Hepatocyte (in vitro differentiated cells): ENCODE measurements around the gene MEIOSIN. TPM values are rescaled to one million over a fixed set of nuclear protein-coding genes. Genes with fewer than 3 reads are reported as not detected.

Experiments used
- DNase-seq: peaks from one replicate; pipeline ENCODE4 v3.0.0-alpha.2; 2016; ENCODE audit warnings: low spot score
- H2AFZ ChIP-seq: fragments of 200-600 bp; sonication (generic); 2 replicates; pipeline ENCODE4 v1.6.0; 2016; ENCODE audit warnings: antibody characterized with exemption, mild to moderate bottlenecking
- H3K27ac ChIP-seq: fragments of 200-600 bp; sonication (generic); 2 replicates; pipeline ENCODE4 v1.5.1; 2016; ENCODE audit warnings: mild to moderate bottlenecking
- H3K27me3 ChIP-seq: fragments of 200-600 bp; sonication (generic); 2 replicates; pipeline ENCODE4 v1.6.1; 2016
- H3K36me3 ChIP-seq: fragments of 200-600 bp; sonication (generic); replicated peaks from 2 replicates; pipeline ENCODE4 v1.5.1; 2016; ENCODE audit warnings: low read depth; ENCODE audit not compliant: insufficient read depth
- H3K4me1 ChIP-seq: fragments of 200-600 bp; sonication (generic); 2 replicates; pipeline ENCODE4 v1.5.1; 2016; ENCODE audit warnings: mild to moderate bottlenecking, moderate library complexity; ENCODE audit not compliant: insufficient read depth
- H3K4me2 ChIP-seq: fragments of 200-600 bp; sonication (generic); 2 replicates; pipeline ENCODE4 v1.6.0; 2016
- H3K4me3 ChIP-seq: fragments of 200-600 bp; sonication (generic); 2 replicates; pipeline ENCODE4 v1.5.1; 2016; ENCODE audit warnings: mild to moderate bottlenecking
- H3K79me2 ChIP-seq: fragments of 200-600 bp; sonication (generic); 2 replicates; pipeline ENCODE4 v1.6.0; 2017; ENCODE audit warnings: mild to moderate bottlenecking
- H3K9me2 ChIP-seq: fragments of 200-600 bp; sonication (generic); replicated peaks from 2 replicates; pipeline ENCODE4 v1.6.0; 2017; ENCODE audit warnings: mild to moderate bottlenecking; ENCODE audit not compliant: insufficient read depth
- H3K9me3 ChIP-seq: fragments of 200-600 bp; sonication (generic); 2 replicates; pipeline ENCODE4 v1.5.1; 2016; ENCODE audit warnings: low read depth, mild to moderate bottlenecking
- H4K20me1 ChIP-seq: fragments of 200-600 bp; sonication (generic); 2 replicates; pipeline ENCODE4 v1.6.0; 2016; ENCODE audit warnings: mild to moderate bottlenecking; ENCODE audit not compliant: insufficient read depth, poor library complexity, severe bottlenecking
- CTCF ChIP-seq: fragments of 200-600 bp; sonication (generic); IDR thresholded peaks from 2 replicates; pipeline ENCODE4 v1.5.1; 2016; ENCODE audit warnings: antibody characterized with exemption, mild to moderate bottlenecking; ENCODE audit not compliant: poor library complexity
- EZH2 ChIP-seq: fragments of 200-600 bp; sonication (generic); IDR thresholded peaks from 2 replicates; pipeline ENCODE4 v1.6.1; 2016; ENCODE audit warnings: antibody characterized with exemption, mild to moderate bottlenecking, borderline replicate concordance
- EZH2phosphoT487 ChIP-seq: fragments of 200-600 bp; sonication (generic); IDR thresholded peaks from one replicate; pipeline ENCODE4 v1.6.1; 2018; ENCODE audit warnings: antibody characterized with exemption, mild to moderate bottlenecking, low read depth, moderate library complexity; ENCODE audit not compliant: unreplicated experiment, severe bottlenecking
- WGBS: methylation state at CpG from one replicate; pipeline ENCODE4 v1.1.6; 2016; ENCODE audit warnings: low lambda C conversion rate; ENCODE audit errors: missing lambda C conversion rate; 5-methylcytosine and 5-hydroxymethylcytosine counted together
- polyA plus RNA-seq: library from polyadenylated mRNA; unstranded; fragments of >200 nt; fragmentation: Nextera tagmentation; extraction: Ambion mirVana; gene quantifications from 2 replicates; pipeline ENCODE4 v1.2.1, GENCODE V29; 2016
- total RNA-seq: library from RNA; depleted of rRNA; stranded (reverse); fragments of >200 nt; gene quantifications from 2 replicates; pipeline ENCODE4 v1.2.3, GENCODE V29; 2014

MEIOSIN gene
- total and polyA plus RNA-seq, 2 experiments from 2014 or later, result not detected

- Histone ChIP-seq H2AFZ (no peak overlapping the region), H3K36me3 (no peaks in the 10 kb centered on the region), H3K79me2 (no peaks in the 10 kb centered on the region), H3K27ac (no peak overlapping the region), H3K27me3 (no peaks in the 10 kb centered on the region), H4K20me1 (peaks cover 6% of the 10 kb centered on the region), H3K9me3 (no peaks in the 10 kb centered on the region), H3K9me2 (no peaks in the 10 kb centered on the region), H3K4me1 (peaks cover 38% of the 10 kb centered on the region), H3K4me2 (peak overlapping the region; percentile 82), H3K4me3 (no peak overlapping the region)
- no peak for DNase-seq
- WGBS, result 56% methylated on average over 8 of the region's 13 CpGs
- TF ChIP-seq CTCF, result no peak
- TF ChIP-seq EZH2, result no peak
- no peak for TF ChIP-seq EZH2phosphoT487
Observed at GRCh38 chr19:45780448-45781213, 47.4 kb downstream of the MEIOSIN start.

GRCh38 chr19:45781214-45782161 lies 48.2 kb downstream of the MEIOSIN start:
- DNase-seq, result no peak
- WGBS, result 91% methylated on average over 16 of the region's 17 CpGs
- Histone ChIP-seq H3K4me2 (peak overlapping the region; percentile 82), H3K4me3 (peak overlapping the region; percentile 10), H4K20me1 (peaks cover 6% of the 10 kb centered on the region), H3K79me2 (no peaks in the 10 kb centered on the region), H3K9me3 (no peaks in the 10 kb centered on the region), H2AFZ (no peak overlapping the region), H3K4me1 (peaks cover 38% of the 10 kb centered on the region), H3K27me3 (no peaks in the 10 kb centered on the region), H3K9me2 (no peaks in the 10 kb centered on the region), H3K36me3 (no peaks in the 10 kb centered on the region), H3K27ac (no peak overlapping the region)
- TF ChIP-seq EZH2 (no peak), CTCF (no peak), EZH2phosphoT487 (no peak)

- no peak for TF ChIP-seq CTCF
- no peak for TF ChIP-seq EZH2phosphoT487
- no peak for TF ChIP-seq EZH2
- no peak within 1 kb of the TSS for H2AFZ ChIP-seq
- peaks cover 6% of the 10 kb centered on the region for H4K20me1 ChIP-seq
- H3K27me3 ChIP-seq, result no peaks in the 10 kb centered on the region
- WGBS, result 53% methylated on average over 12 of the region's 18 CpGs
- H3K36me3 ChIP-seq, result no peaks in the 10 kb centered on the region
- no peak for DNase-seq
- no peaks in the 10 kb centered on the region for H3K9me3 ChIP-seq
- peak within 1 kb of the TSS; percentile 82 for H3K4me2 ChIP-seq
- H3K9me2 ChIP-seq, result no peaks in the 10 kb centered on the region
- H3K79me2 ChIP-seq, result no peaks in the 10 kb centered on the region
- peak within 1 kb of the TSS; percentile 93 for H3K27ac ChIP-seq
- peak within 1 kb of the TSS; percentile 10 for H3K4me3 ChIP-seq
- H3K4me1 ChIP-seq, result peaks cover 38% of the 10 kb centered on the region
Observed at GRCh38 chr19:45782162-45782691, 49.0 kb downstream of the MEIOSIN start, which contains the start of gene DMPK. DMPK (minus strand) TSS chr19:45782490; CDS start chr19:45782352, 138 bp downstream.
